ENCODE results near the gene STIP1. TPM values are rescaled to one million over a fixed set of nuclear protein-coding genes. Genes with fewer than 3 reads are reported as not detected.

STIP1 gene
- total and polyA plus RNA-seq, 2 donors (not counting 1 experiment from before 2014, with no cell fraction given) = 49.8 to 78.7 TPM

- H2AFZ ChIP-seq (ENCODE audit: insufficient read depth, low read depth, low read length, poor library complexity, severe bottlenecking) = peak within 1 kb of the TSS; percentile 82
- no peak for TF ChIP-seq EZH2 (IDR thresholded peaks at IDR 0.05; ENCODE audit: borderline replicate concordance, insufficient read depth, low read depth, low read length, poor library complexity, severe bottlenecking)
- peak; percentile 78 for TF ChIP-seq CTCF (IDR thresholded peaks at IDR 0.05)
- no peaks in the 10 kb centered on the region for H3K36me3 ChIP-seq (replicated peaks in 1 of 2; ENCODE audit: control extremely low read depth in 1 of 2, control insufficient read depth in 1 of 2, extremely low read depth in 1 of 2, insufficient read depth in 2 of 2, low read length in 1 of 2)
Observed at GRCh38 chr11:64251016-64251752, 65.2 kb downstream of the STIP1 start, which contains the start of gene PLCB3. Gene PLCB3 (plus strand): TSS chr11:64251530. CDS start chr11:64251650, 120 bp downstream.

More at GRCh38 chr11:64251016-64251752, 65.2 kb downstream of the STIP1 start, which contains the start of gene PLCB3:
- Mint-ChIP-seq H3K27ac (peak within 1 kb of the TSS; percentile 80), H3K4me1 (peaks cover 22% of the 10 kb centered on the region), H3K9me3 (ENCODE audit: insufficient read depth) (no peaks in the 10 kb centered on the region), H3K27me3 (no peaks in the 10 kb centered on the region), H3K4me3 (peak within 1 kb of the TSS; percentile 89)
- CTCF ChIA-PET = interaction anchor here (0.8 to 10.4 kb wide), 17 partner anchors 10 to 104 kb away, joined by 3 to 141 read pairs (median 6); partner anchors contain the start of genes BAD, CATSPERZ, DNAJC4 and FERMT3
- Histone ChIP-seq H3K27ac (ENCODE audit: low read length in 2 of 2) (no peak within 1 kb of the TSS), H3K9me3 (ENCODE audit: control extremely low read depth in 1 of 3, control insufficient read depth in 2 of 3, insufficient read depth in 1 of 3, low read length in 2 of 3) (no peaks in the 10 kb centered on the region), H3K4me2 (replicated peaks; ENCODE audit: low read depth, low read length, poor library complexity, severe bottlenecking) (peak within 1 kb of the TSS; percentile 90), H3K79me2 (ENCODE audit: control insufficient read depth, insufficient read depth, low read length) (peaks cover 4% of the 10 kb centered on the region), H4K20me1 (ENCODE audit: control insufficient read depth, insufficient read depth, low read length, poor library complexity, severe bottlenecking) (no peaks in the 10 kb centered on the region), H3K27me3 (replicated peaks in 1 of 4; ENCODE audit: control extremely low read depth in 1 of 4, control insufficient read depth in 3 of 4, insufficient read depth in 4 of 4, low read length in 3 of 4) (no peaks in the 10 kb centered on the region), H3K4me3 (ENCODE audit: control extremely low read depth in 1 of 5, extremely low read depth in 1 of 5, insufficient read depth in 1 of 5, low read depth in 2 of 5, low read length in 4 of 5) (peak within 1 kb of the TSS; percentile 39 to 87 (median 63)), H3K9ac (ENCODE audit: low read length) (peak within 1 kb of the TSS; percentile 76), H3K4me1 (ENCODE audit: control insufficient read depth in 2 of 2, insufficient read depth in 2 of 2, low read length in 2 of 2) (peaks cover 17 to 36% of the 10 kb centered on the region in 2 donors)
- under 1% methylated on average over 75 of the region's 75 CpGs for WGBS (ENCODE audit: insufficient coverage)
- intact Hi-C loops (cut with micrococcal nuclease) = loop anchor here (1.0 kb wide), 4 partner anchors 18 to 53 kb away; partner anchors contain the start of genes BAD, NUDT22 and TRPT1
- POLR2A ChIA-PET = interaction anchor here (0.6 to 1.8 kb wide), 5 partner anchors 18 to 67 kb away, joined by 3 to 7 read pairs (median 5); partner anchors contain the start of genes BAD, GPR137 and PRDX5
- peak; percentile 78 for DNase-seq
- peak; percentile 66 for ATAC-seq (ENCODE audit: low read depth)
